Gastroesophageal sphincter (tissue), 3 donors: Measurements from ENCODE around the gene DEAF1.

Experiments
- CTCF ChIP-seq, 4 experiments: fragments of 200-600 bp in 2 of 4; fragments of 450-650 bp in 2 of 4; sonication (generic) in 1 of 4; IDR thresholded peaks; one replicate each; pipeline ENCODE4 v1.5.1; 2017 to 2019; ENCODE audit warnings: antibody characterized with exemption in 4 of 4, mild to moderate bottlenecking in 2 of 4, moderate library complexity in 2 of 4
- POLR2A ChIP-seq, 2 donors: fragments of 450-650 bp; IDR thresholded peaks; one replicate each; pipeline ENCODE4 v1.6.1; 2017; ENCODE audit warnings: antibody characterized with exemption in 2 of 2, mild to moderate bottlenecking in 2 of 2, moderate library complexity in 1 of 2
- POLR2AphosphoS5 ChIP-seq: sonication (generic); formaldehyde crosslinking; IDR thresholded peaks from one replicate; pipeline ENCODE4 v1.6.1; 2017; ENCODE audit warnings: antibody characterized with exemption

GRCh38 chr11:702462-703461, 7.7 kb upstream of the DEAF1 start:
- TF ChIP-seq POLR2A (IDR thresholded peaks at IDR 0.05) (no peak), CTCF (IDR thresholded peaks at IDR 0.05) (no peak), POLR2AphosphoS5 (no peak)
